Measurements from ENCODE around the gene STN1.
"Not testable (repeated sequence)": the region's sequence is repeated elsewhere in the genome, so short reads cannot be mapped to it uniquely, and the experiment has no call there.

The STN1 gene

GRCh38 chr10:103861505-103861904 lies 56.5 kb downstream of the STN1 start:
- DNase-seq (ENCODE audit: low read depth) = no peak

- DNase-seq (ENCODE audit: low read depth) = peak; percentile 29
Observed at GRCh38 chr10:103859161-103860086, 58.6 kb downstream of the STN1 start.

DNA sequence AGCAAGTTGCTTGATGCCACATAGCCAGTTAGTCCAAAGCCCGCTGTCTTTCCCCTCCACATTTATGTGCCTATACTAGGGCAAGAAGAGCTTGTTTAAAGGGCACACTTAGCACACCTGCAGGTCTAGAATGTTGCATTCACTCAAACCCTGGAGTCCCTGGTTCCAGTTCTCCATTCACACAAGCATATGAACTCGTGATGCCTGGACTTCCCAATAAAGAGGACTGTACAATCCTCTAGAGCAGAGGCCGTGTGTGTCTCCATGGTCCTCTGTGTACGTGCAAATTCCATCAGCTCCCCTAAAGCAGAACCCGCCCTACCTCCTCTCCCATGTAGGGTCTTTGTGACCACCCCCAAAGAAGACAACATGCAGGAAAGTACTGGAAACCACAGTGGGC lies 59.6 kb downstream of the STN1 start:
- no peak for DNase-seq (ENCODE audit: low read depth)

DNA sequence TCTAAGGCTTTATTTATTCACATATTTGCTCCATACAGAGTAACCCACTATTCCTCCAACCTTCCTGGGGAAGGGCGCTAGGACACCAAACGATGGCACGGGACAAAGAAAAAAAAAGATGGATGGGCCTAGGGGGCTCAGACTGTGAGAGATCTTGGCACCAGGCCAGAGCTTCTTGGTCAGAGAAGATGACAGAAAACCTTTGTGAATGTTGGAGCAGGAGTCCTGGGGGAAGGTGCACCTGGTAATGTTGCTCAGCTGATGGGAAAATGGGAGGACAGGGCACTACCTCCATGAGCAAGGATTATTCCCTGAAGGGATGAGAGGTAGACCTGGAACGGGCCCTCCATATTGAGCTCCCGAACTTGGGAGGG lies 61.2 kb downstream of the STN1 start:
- DNase-seq (ENCODE audit: low read depth) = no peak

DNA sequence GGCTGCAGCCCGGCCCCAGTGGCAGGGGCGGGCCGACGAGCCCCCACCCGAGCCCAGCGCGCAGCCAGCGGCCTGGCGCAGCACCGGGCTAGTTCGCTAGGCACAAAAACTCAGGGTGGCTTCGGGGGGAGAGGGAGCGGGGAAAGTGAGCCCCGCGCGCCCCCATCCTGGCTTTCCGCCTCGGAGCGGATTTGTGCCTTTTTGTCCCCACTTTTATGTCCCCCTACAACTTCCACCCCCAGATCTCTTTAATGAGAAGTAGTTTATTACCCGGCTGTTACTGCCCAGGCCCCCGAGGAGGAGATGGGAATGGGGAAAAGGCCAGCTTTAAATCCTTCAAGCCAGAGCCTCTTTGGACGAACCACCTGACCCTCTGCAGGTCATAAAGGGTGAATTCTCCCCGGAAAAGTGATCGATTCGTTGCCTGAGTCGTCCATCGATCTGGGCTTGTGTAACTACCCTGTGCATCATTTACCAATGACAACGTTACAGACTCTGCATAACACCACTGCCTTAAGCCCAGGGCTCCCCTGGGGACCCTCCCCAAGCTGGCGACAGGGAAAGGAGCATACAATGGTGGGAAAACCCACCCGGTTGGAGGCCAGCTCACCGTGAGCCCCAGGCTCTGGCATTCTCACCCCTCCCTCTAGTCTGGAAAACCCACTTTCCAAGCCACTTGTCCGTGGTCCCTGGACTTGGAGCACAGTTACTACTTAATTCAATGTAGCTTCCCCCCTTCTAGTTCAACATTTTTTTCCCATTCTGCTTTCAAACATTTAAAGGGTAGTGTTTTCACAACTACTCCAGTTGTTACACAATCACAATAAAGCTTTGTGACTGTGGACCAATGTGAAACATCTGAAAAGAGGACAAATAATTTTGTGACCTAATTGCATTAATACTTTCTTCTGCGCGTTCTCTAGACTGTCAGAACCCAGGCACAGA lies 61.9 kb downstream of the STN1 start:
- no peak for DNase-seq (ENCODE audit: low read depth)

DNA sequence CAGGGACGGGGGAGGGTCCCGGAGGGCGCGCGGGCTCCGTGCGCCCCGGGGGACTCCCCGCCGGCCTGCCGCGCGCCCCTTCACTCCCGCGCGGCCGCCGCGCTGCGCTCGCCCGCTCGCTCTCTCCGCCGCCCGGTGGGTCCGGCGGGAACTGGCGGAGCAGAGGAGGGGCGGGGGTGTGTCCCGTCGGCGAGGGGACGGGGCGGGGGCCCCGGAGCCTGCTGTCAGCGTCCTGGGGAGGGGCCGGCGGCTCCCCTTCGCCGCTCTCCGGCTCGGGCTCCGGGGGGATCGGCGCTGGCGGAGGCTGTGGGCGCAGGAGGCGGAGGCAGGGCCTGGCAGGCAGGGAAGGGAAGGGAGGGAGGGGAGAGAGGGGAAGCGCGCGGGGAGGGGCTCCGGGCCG lies 62.6 kb downstream of the STN1 start, which contains the start of gene SH3PXD2A:
Gene SH3PXD2A, minus strand, starts transcription at position 153 of the 400 bp plus-strand sequence. CDS start 310 bp downstream, outside the sequence.
- peak; percentile 14 for DNase-seq (ENCODE audit: low read depth)

GRCh38 chr10:103854686-103855391 lies 63.1 kb downstream of the STN1 start:
- no peak for DNase-seq (ENCODE audit: low read depth)

- DNase-seq (ENCODE audit: low read depth) = no peak
Observed at GRCh38 chr10:103854265-103854685, 63.7 kb downstream of the STN1 start.

DNA sequence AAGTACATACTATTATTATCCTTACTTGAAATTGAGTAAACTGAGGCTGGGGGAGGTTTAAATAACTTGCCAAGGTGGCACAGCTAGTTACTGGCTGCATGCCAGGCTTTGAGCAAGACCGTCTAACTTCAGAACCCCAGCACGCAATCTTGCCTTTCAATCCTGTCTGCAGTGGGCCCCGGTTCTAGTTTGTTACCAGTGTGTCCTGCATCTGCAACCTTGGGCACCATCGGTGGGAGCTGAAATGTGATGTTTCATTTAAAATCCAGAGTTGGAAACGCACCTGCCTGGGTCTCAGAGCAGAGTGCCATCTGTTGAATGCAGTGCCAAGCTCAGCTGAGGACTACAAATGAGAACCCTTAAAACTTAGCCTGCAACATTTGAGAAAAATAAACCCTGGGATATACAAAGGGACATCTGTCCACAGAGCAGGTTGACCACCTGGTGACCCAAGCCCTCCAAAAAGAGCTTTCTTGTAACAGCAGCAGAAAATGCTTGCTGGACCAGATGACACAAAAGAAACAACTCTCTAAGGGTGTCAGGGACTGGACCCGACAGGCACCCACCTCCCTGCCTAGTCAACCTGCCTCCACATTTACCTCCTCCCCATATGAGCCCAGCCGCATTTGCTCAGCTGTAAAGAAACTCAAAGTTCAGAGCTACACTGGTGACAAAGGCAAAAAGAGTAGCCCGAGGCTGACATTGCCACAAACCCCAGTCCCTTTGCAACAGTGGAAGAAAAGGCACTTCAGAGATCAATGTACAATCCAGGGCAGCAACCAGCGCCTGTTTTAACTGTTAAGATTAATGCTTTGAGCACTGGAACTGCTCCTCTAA lies 64.3 kb downstream of the STN1 start:
- no peak for DNase-seq (ENCODE audit: low read depth)

- DNase-seq (ENCODE audit: low read depth) = no peak
Observed at GRCh38 chr10:103852856-103853255, 65.1 kb downstream of the STN1 start.

GRCh38 chr10:103852189-103852711 lies 65.7 kb downstream of the STN1 start:
- no peak for DNase-seq (ENCODE audit: low read depth)

DNA sequence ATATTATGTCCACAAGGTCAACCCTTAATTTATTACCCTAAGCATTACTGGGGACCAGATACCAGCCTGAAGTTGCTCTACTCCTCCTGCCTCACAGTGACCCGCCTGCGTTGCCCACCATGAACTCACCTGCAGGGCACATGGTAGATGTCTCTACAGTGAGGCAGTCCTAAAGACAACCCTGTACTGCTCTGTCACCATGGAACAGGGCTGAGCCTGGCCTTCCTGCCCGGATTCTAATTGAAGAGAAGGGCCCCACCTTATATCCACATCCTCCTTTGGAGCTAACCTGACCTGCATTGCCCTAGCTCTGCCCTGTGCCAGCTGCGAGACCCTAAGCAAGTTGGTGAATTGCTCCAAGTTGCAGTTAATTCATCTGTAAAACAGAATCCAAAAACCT lies 66.7 kb downstream of the STN1 start:
- DNase-seq (ENCODE audit: low read depth) = no peak

GRCh38 chr10:103850572-103850895 lies 67.5 kb downstream of the STN1 start:
- DNase-seq (ENCODE audit: low read depth) = no peak

DNA sequence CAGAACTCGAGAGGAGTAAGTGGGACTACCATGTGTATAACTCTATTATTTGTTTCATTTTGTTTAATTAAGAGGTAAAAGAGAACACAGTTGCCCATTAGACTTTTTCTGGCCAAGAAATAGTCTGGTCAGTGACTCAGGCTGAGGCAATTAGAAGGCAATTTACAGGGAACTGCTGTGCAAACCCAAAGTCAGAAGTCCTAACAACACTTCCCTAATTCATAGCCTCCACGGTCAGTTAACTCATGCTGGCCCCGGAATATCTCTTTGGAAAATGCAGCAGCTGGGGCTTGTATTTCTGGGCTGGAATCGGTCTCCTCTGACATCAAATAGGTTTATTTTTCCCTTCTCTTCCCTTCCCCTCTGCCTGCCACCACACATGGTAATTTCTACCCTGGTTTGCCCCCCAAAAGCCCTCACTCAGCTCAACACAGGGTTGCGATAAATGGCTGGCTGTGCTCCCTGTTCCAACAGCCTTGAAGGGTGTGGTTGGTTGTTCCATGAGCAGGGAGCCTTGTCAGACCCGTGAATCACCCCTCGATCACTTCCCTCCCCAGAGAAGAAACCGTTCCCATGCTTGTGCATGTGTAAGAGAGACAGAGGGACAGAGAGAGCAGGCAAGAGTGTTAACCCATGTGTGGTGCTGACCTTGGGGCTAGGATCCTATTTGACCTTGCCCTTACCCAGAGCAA lies 68.0 kb downstream of the STN1 start:
- no peak for DNase-seq (ENCODE audit: low read depth)

DNA sequence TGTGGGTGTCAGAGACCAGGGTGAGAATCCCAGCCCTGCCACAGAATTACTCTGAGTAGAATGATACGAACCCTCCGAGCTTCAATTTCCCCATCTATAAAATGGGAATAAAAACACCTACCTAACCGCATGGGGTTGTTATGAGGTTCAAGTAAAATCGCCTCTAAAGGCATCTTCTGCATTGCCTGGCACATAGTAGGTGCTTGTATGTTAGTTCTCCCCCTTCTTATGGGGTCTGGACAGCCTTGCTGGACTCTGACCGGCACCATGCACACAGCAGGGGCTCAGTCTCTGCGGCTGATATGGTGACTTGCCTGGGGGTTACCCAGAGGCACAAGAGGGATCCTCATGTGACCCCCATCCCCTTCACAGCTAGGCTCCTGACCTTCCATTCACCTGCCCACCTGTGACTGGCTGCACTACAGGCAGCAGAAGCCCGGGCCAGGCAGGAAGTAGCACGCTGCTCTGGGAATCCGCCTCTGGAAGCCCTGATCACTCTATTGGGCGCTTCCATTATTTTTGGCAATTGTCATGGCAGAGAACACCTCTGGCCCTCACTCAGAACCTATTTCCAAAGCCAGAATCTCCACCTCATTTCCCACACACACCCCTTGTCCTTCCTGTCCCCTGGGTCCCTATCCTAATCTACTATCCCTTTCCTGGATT lies 68.6 kb downstream of the STN1 start:
- no peak for DNase-seq (ENCODE audit: low read depth)

GRCh38 chr10:103847909-103848468 lies 70.0 kb downstream of the STN1 start:
- peak; percentile 14 for DNase-seq (ENCODE audit: low read depth)

GRCh38 chr10:103847346-103847745 lies 70.6 kb downstream of the STN1 start:
- no peak for DNase-seq (ENCODE audit: low read depth)

DNA sequence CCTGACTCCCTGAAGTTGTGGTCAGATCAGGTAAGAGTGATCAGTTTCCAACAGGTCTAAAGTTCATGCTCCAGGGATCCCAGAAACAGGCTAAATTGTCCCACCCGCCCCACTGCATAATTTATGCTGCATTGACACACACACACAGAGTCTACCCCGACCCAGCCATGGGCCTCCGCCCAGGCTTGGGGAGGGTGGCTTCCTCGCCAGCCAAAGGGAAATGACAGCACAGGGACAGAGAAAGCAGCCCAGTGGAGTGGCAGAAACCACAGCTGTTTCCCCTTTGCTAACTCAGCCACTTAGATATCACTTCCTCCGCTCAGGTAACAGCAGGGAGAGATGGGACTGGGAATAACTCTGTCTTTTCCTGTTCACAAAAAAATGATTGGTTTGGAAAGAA lies 72.0 kb downstream of the STN1 start:
- DNase-seq (ENCODE audit: low read depth) = no peak

DNA sequence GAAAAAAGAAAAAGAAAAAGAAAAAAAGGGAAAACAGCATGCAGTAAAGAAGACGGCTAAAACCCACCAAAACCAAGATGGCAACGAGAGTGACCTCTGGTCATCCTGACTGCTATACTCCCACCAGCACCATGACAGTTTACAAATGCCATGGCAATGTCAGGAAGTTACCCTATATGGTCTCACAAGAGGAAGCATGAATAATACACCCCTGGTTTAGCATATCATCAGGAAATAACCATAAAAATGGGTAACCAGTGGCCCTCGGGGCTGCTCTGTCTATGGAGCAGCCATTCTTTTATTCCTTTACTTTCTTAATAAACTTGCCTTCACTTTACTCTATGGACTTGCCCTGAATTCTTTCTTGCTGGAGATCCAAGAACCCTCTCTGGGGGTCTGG lies 72.6 kb downstream of the STN1 start:
- DNase-seq (ENCODE audit: low read depth) = not testable (repeated sequence)
